H9 (cell line): ENCODE measurements around the gene CRYGN. TPM values are rescaled to one million over a fixed set of nuclear protein-coding genes. Genes with fewer than 3 reads are reported as not detected.
A peak's percentile ranks its signal among the peaks of the same experiment; 100 is the strongest.

ENCODE experiments used
- DNase-seq: peaks from one replicate; pipeline ENCODE4 v3.0.0-alpha.2; 2017
- H2AFZ ChIP-seq: one replicate; pipeline ENCODE4 v1.6.1; 2013; ENCODE audit warnings: mild to moderate bottlenecking, low read length, control low read depth, moderate library complexity
- H2AK5ac ChIP-seq: 2 replicates; pipeline ENCODE4 v1.6.1; 2013; ENCODE audit warnings: low read length, control low read depth, mixed read lengths; ENCODE audit not compliant: insufficient read length
- H2BK120ac ChIP-seq: one replicate; pipeline ENCODE4 v1.6.1; 2013; ENCODE audit warnings: low read depth, mild to moderate bottlenecking, low read length, control low read depth, inconsistent platforms; ENCODE audit not compliant: poor library complexity, severe bottlenecking
- H2BK12ac ChIP-seq: 2 replicates; pipeline ENCODE4 v1.6.1; 2013; ENCODE audit warnings: low read length, control low read depth, mixed read lengths, low read depth; ENCODE audit not compliant: insufficient read length
- H2BK15ac ChIP-seq: 2 replicates; pipeline ENCODE4 v1.6.1; 2013; ENCODE audit warnings: low read depth, low read length, control low read depth
- H2BK20ac ChIP-seq: one replicate; pipeline ENCODE4 v1.6.1; 2013; ENCODE audit warnings: low read depth, mild to moderate bottlenecking, low read length, control low read depth, inconsistent platforms; ENCODE audit not compliant: poor library complexity, severe bottlenecking
- H2BK5ac ChIP-seq: 2 replicates; pipeline ENCODE4 v1.6.1; 2013; ENCODE audit warnings: low read length, control low read depth, mixed read lengths; ENCODE audit not compliant: insufficient read length
- H3K14ac ChIP-seq: 2 replicates; pipeline ENCODE4 v1.6.1; 2013; ENCODE audit warnings: low read length, control low read depth; ENCODE audit not compliant: insufficient read depth
- H3K18ac ChIP-seq: 2 replicates; pipeline ENCODE4 v1.6.1; 2013; ENCODE audit warnings: low read depth, mild to moderate bottlenecking, mixed read lengths, low read length, control low read depth; ENCODE audit not compliant: insufficient read length
- H3K23ac ChIP-seq: 2 replicates; pipeline ENCODE4 v1.6.1; 2013; ENCODE audit warnings: low read length, control low read depth, mixed read lengths, low read depth; ENCODE audit not compliant: insufficient read length
- H3K23me2 ChIP-seq: 2 replicates; pipeline ENCODE4 v1.6.1; 2013; ENCODE audit warnings: low read depth, mild to moderate bottlenecking, mixed read lengths, low read length, control low read depth; ENCODE audit not compliant: insufficient read length, poor library complexity, severe bottlenecking
- H3K27ac ChIP-seq: 2 replicates; pipeline ENCODE4 v1.5.1; 2013; ENCODE audit warnings: low read length, control low read depth, mixed read lengths, low read depth; ENCODE audit not compliant: insufficient read length
- H3K27me3 ChIP-seq: 2 replicates; pipeline ENCODE4 v1.6.1; 2013; ENCODE audit warnings: low read length, control low read depth, inconsistent platforms; ENCODE audit not compliant: insufficient read depth
- H3K4ac ChIP-seq: 2 replicates; pipeline ENCODE4 v1.6.1; 2013; ENCODE audit warnings: low read depth, mild to moderate bottlenecking, control low read depth, inconsistent platforms, low read length, moderate library complexity
- H3K4me1 ChIP-seq: 2 replicates; pipeline ENCODE4 v1.6.1; 2013; ENCODE audit warnings: low read length, control low read depth, inconsistent platforms; ENCODE audit not compliant: insufficient read depth
- H3K4me2 ChIP-seq: 2 replicates; pipeline ENCODE4 v1.6.1; 2013; ENCODE audit warnings: low read length, control low read depth, mixed read lengths; ENCODE audit not compliant: insufficient read length, insufficient read depth
- H3K56ac ChIP-seq: 2 replicates; pipeline ENCODE4 v1.6.1; 2013; ENCODE audit warnings: low read depth, mild to moderate bottlenecking, mixed read lengths, low read length, control low read depth; ENCODE audit not compliant: insufficient read length
- H3K79me1 ChIP-seq: 2 replicates; pipeline ENCODE4 v1.6.1; 2013; ENCODE audit warnings: low read depth, mild to moderate bottlenecking, moderate library complexity, low read length, control low read depth, inconsistent platforms; ENCODE audit not compliant: insufficient read depth, poor library complexity, severe bottlenecking
- H3K79me2 ChIP-seq: 2 replicates; pipeline ENCODE4 v1.6.1; 2013; ENCODE audit warnings: low read length, control low read depth, inconsistent platforms; ENCODE audit not compliant: insufficient read depth
- H3K9ac ChIP-seq: 2 replicates; pipeline ENCODE4 v1.6.1; 2013; ENCODE audit warnings: low read length, control low read depth, mixed read lengths; ENCODE audit not compliant: insufficient read length; ENCODE audit errors: extremely low read depth
- H3K9me3 ChIP-seq: one replicate; pipeline ENCODE4 v1.6.1; 2013; ENCODE audit warnings: low read depth, low read length, inconsistent platforms; ENCODE audit not compliant: control insufficient read depth
- H3T11ph ChIP-seq: one replicate; pipeline ENCODE4 v1.6.1; 2013; ENCODE audit warnings: mild to moderate bottlenecking, low read length, control low read depth, inconsistent platforms
- H4K20me1 ChIP-seq: one replicate; pipeline ENCODE4 v1.6.1; 2013; ENCODE audit not compliant: control insufficient read depth, insufficient read length, insufficient read depth
- H4K5ac ChIP-seq: 2 replicates; pipeline ENCODE4 v1.6.1; 2013; ENCODE audit warnings: low read depth, mild to moderate bottlenecking, mixed read lengths, low read length, control low read depth; ENCODE audit not compliant: insufficient read length
- H4K8ac ChIP-seq: replicated peaks from 2 replicates; pipeline ENCODE4 v1.6.1; 2013; ENCODE audit warnings: low read length, control low read depth, mixed read lengths, low read depth; ENCODE audit not compliant: insufficient read length
- H4K91ac ChIP-seq: 2 replicates; pipeline ENCODE4 v1.6.1; 2013; ENCODE audit warnings: low read depth, mild to moderate bottlenecking, moderate library complexity, mixed read lengths, low read length, control low read depth; ENCODE audit not compliant: insufficient read length
- H3K27ac Mint-ChIP-seq, 3 experiments: 2 replicates in 2 of 3; 3 replicates in 1 of 3; pipeline ENCODE4 v1.8.0; 2020 to 2021; ENCODE audit warnings: mixed read lengths in 3 of 3, mild to moderate bottlenecking in 1 of 3, moderate library complexity in 1 of 3
- H3K27me3 Mint-ChIP-seq: 2 replicates; pipeline ENCODE4 v1.8.0; 2021; ENCODE audit warnings: low read depth, mild to moderate bottlenecking, moderate library complexity, mixed read lengths
- H3K36me3 Mint-ChIP-seq, 3 experiments: 2 replicates in 2 of 3; 3 replicates in 1 of 3; pipeline ENCODE4 v1.8.0; 2020 to 2021; ENCODE audit warnings: low read depth in 3 of 3, mixed read lengths in 3 of 3; ENCODE audit not compliant: insufficient read depth in 1 of 3
- H3K4me1 Mint-ChIP-seq, 2 experiments: 2 replicates each; pipeline ENCODE4 v1.8.0; 2020; ENCODE audit warnings: mixed read lengths in 2 of 2
- H3K4me3 Mint-ChIP-seq, 2 experiments: 2 replicates in 1 of 2; 3 replicates in 1 of 2; pipeline ENCODE4 v1.8.0; 2020 to 2021; ENCODE audit warnings: mild to moderate bottlenecking in 2 of 2, mixed read lengths in 2 of 2, moderate library complexity in 1 of 2
- H3K9me3 Mint-ChIP-seq, 2 experiments: 2 replicates in 1 of 2; 3 replicates in 1 of 2; pipeline ENCODE4 v1.8.0; 2020; ENCODE audit warnings: mild to moderate bottlenecking in 2 of 2, mixed read lengths in 2 of 2, moderate library complexity in 1 of 2
- CTCF ChIP-seq: fragments of 200-600 bp; sonication (generic); conservative IDR thresholded peaks from 3 replicates; pipeline ENCODE4 v1.8.0; 2021; ENCODE audit warnings: antibody characterized with exemption, mild to moderate bottlenecking
- WGBS: extraction: QIAGEN DNeasy Blood & Tissue Kit; methylation state at CpG from one replicate; pipeline ENCODE4 v1.1.7; 2013; ENCODE audit warnings: missing lambda C conversion rate, low lambda C conversion rate, mixed read lengths; ENCODE audit not compliant: insufficient read length; ENCODE audit errors: extremely low coverage; 5-methylcytosine and 5-hydroxymethylcytosine counted together
- total RNA-seq: library from RNA; stranded (reverse); gene quantifications from 2 replicates; pipeline ENCODE4 v1.2.1, GENCODE V29; 2021

The CRYGN gene
- total RNA-seq, 1 experiment from 2014 or later = 1.8 TPM

GRCh38 chr7:151447901-151448260, 7.9 kb upstream of the CRYGN start:
- H2BK20ac ChIP-seq = no peak overlapping the region
- no peak overlapping the region for H2AK5ac ChIP-seq
- H2BK15ac ChIP-seq = no peak overlapping the region
- peak overlapping the region; percentile 54 for H3K4me2 ChIP-seq
- DNase-seq = no peak
- peaks cover 8% of the 10 kb centered on the region for H3K23me2 ChIP-seq
- Mint-ChIP-seq H3K27ac (no peak overlapping the region), H3K27me3 (peaks cover 17% of the 10 kb centered on the region), H3K36me3 (no peaks in the 10 kb centered on the region), H3K4me3 (peak overlapping the region; percentile 42 to 68), H3K9me3 (no peaks in the 10 kb centered on the region; a peak in 1 of 5 replicates), H3K4me1 (peaks cover 10 to 12% of the 10 kb centered on the region in 2 experiments)
- H2BK5ac ChIP-seq = no peak overlapping the region
- H4K5ac ChIP-seq = no peak overlapping the region
- H4K8ac ChIP-seq = no peak overlapping the region
- no peak overlapping the region for H2BK120ac ChIP-seq
- no peak overlapping the region for H2BK12ac ChIP-seq
- H2AFZ ChIP-seq = no peak overlapping the region
- no peak for TF ChIP-seq CTCF
- no peaks in the 10 kb centered on the region for H3K79me1 ChIP-seq
- no peak overlapping the region for H3K56ac ChIP-seq
- H3K14ac ChIP-seq = no peak overlapping the region; the same call in 1 of the 2 replicates
- H3K27me3 ChIP-seq = no peaks in the 10 kb centered on the region; the same call in 1 of the 2 replicates
- WGBS = no CpG with 5 or more reads among the region's 26 CpGs
- no peaks in the 10 kb centered on the region for H3K9me3 ChIP-seq
- H3K27ac ChIP-seq = no peak overlapping the region
- H3K4me1 ChIP-seq = no peaks in the 10 kb centered on the region
- no peak overlapping the region for H4K91ac ChIP-seq
- H3T11ph ChIP-seq = no peak overlapping the region
- H3K9ac ChIP-seq = no peak overlapping the region
- no peak overlapping the region for H3K23ac ChIP-seq
- no peak overlapping the region for H3K18ac ChIP-seq
- no peak overlapping the region for H3K4ac ChIP-seq
- no peaks in the 10 kb centered on the region for H4K20me1 ChIP-seq
- no peaks in the 10 kb centered on the region for H3K79me2 ChIP-seq
